DMS79 (cell line): ENCODE results near the gene ADPRM.
"Not testable (repeated sequence)": the region's sequence is repeated elsewhere in the genome, so short reads cannot be mapped to it uniquely, and the experiment has no call there.

ENCODE experiments used
- DNase-seq: peaks from one replicate; lab custom pipeline; 2025; lab: John Stamatoyannopoulos, UW

The ADPRM gene, protein sequence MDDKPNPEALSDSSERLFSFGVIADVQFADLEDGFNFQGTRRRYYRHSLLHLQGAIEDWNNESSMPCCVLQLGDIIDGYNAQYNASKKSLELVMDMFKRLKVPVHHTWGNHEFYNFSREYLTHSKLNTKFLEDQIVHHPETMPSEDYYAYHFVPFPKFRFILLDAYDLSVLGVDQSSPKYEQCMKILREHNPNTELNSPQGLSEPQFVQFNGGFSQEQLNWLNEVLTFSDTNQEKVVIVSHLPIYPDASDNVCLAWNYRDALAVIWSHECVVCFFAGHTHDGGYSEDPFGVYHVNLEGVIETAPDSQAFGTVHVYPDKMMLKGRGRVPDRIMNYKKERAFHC

GRCh38 chr17:10697092-10698081 is at the start of gene ADPRM, which contains the start of gene SCO1:
Gene ADPRM, plus strand, starts transcription at chr17:10697594. Its CDS starts 7,333 bp downstream, at chr17:10704927.
Gene SCO1, minus strand, starts transcription at chr17:10697533. Its CDS starts 26 bp downstream, at chr17:10697507.
- DNase-seq: peak; percentile 52

DNA sequence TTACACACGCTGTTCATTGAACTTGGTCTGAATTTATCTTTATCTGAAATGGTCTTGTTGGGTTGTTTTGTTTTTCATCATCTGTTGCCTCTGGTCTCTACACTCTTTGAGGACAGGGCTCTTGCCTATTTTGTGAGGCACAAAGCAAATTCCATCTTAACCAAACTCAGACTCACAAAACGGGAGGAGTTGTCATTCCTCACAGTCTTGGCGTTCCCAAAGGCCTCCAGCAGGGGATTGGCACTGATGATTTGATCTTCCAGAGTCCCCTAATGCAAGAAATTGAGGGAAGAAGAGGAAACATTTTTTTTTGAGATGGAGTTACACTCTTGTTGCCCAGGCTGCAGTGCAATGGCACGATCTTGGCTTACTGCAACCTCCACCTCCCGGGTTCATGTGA is 49.0 kb upstream of the ADPRM start:
- no peak for DNase-seq

GRCh38 chr17:10648956-10649355 is 48.4 kb upstream of the ADPRM start:
- DNase-seq: no peak

DNA sequence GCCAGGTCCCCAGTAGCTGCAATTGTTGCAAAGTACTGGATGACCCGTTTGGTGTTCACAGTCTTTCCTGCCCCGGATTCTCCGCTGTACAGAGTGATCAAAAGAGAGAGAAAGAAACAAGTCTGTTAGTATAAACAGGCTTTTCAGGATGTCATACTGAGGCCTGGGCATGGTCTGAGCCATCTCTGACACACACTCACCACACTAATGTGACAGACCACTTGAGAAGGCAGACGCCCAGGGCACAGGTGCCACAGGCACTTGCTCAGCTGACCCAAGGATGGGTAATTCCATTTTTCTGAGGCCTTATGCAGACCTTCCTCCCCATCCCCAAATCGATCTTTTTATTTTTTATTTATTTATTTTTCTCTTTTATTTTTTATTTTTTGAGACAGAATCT is 47.8 kb upstream of the ADPRM start:
- DNase-seq: no peak

DNA sequence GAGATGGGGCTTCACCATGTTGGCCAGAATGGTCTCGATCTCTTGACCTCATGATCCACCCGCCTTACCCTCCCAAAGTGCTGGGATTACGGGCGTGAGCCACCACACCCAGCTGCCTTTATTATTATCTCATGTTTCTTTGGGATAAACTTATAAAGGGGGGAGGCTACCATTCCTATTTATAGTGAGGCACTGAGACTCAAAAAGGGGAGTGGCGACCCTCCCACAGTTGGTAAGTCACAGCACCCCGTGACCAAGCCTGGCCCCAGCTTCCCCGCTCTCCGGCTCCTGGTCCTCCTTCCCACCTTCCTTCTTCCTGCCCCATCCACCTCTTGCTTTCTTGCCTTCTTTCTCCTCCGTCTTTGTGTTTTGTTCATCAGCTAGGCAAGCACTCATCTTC is 45.5 kb upstream of the ADPRM start:
- no peak for DNase-seq

DNA sequence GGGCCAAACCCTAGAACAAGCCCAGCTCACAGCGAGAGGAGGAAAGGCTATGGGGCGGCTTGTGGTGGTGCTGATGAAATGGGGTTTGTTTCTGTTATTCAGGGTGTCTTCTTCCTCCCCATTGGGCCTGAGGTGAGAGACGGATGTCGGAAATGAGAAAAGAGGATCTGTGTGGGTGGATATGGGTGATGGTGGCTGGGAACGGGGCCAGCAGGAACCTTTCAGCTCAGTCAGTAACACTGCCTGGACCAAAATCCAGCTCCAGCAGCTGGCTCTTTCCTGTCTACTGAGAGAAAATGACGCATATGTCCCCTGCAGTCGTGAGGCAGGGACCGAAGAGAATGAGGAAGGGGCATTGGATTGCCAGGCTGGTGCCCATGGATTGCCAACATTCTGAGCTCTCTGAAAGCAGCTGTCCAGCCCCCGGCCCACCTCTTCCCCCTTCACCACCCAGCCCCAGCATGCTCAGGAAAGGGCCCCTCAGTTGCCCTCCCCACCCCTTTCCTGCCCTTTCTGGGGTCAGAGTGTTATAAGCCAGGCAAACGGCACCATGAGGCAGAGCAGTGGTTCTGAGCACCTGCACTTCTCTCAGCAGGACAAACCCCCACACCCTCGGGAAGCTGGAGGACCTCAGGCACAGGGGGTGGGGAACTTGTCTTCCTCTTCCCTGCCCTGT is 44.3 kb upstream of the ADPRM start:
- DNase-seq: no peak

DNA sequence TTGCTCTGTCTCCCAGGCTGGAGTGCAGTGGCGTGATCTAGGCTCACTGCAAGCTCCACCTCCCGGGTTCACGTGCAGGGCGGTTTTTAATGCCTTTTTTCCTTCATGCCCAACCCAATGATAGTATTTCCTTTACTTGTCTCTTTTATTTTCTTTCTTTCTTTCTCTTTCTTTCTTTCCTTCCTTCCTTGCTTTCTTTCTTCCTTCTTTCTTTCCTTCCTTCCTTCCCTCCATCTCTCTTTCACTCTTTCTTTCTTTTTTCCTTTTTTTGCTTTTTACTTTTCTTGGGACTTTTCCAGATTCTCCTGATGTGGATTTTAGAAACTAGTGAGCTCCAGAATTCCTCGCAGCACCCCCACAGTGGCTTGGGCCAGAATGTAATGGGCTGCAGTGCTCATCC is 43.4 kb upstream of the ADPRM start:
- DNase-seq: no peak

DNA sequence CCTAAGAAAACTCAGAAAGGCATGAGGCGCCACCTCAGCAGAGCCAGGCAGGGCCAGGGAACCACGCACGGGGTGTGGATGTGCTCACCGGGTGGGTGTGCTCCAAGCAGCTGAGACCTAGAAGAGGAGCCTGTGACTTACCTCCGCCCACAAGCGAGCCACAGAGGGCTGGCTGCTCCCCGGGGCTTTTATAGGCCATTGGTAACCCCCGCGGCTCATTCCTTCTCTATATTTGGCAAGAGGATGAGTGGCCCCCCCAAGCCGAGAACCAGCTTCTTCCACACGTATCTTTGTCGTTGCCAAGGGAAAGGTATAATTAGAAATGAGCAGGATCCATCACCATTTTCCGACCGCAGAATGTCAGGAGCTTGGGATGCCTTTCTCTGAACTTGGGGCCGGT is 40.2 kb upstream of the ADPRM start, which contains the start of gene MYH3:
MYH3 (minus strand) TSS at position 162 of the 400 bp plus-strand sequence. CDS start 2,245 bp downstream, outside the sequence.
- no peak for DNase-seq

DNA sequence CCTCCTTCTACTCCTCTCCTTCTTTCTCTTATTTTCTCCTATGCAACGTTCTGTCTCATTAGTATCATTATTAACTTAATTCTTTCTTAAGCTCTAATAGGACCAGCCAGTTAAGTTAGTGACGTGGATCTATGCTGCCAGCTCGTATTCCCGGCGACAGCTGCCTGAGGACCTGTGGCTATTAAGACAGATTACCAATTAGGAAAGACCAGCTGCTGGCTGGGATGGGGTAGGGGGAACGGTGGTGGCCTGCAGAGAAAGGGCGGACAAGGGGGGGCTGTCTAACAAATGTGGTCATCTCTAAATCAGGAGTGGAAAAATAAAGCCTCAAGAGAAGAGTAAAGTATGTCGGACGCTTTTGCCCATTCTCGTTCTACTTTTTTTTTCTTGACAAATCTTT is 39.5 kb upstream of the ADPRM start:
- DNase-seq: no peak

- no peak for DNase-seq
These were observed 36.0 kb upstream of the ADPRM start for GRCh38 chr17:10661437-10661836.

DNA sequence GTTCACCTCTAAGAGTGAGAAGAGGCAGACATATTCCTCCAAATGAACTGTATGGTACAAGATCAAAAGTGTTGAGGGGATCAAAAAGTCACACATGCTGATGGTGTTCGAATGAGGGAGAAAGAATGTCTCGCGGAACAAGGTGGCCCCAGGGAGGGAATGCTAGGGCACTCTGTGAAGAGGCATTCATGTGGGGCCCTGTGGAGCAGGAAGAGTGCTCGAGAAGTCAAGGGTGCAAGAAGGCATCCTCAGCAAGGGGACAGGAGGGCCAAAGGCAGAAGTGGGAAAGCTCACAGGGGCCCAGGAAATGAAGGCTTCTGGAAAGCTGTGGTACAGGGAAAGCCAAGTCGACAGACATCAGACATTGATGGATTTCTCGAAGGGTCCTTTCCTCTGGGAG is 34.2 kb upstream of the ADPRM start:
- no peak for DNase-seq

- DNase-seq: no peak
These were observed 32.8 kb upstream of the ADPRM start for GRCh38 chr17:10664571-10664970.

GRCh38 chr17:10666906-10667305 is 30.5 kb upstream of the ADPRM start:
- DNase-seq: no peak

- no peak for DNase-seq
These were observed 28.6 kb upstream of the ADPRM start for GRCh38 chr17:10668775-10669174.

DNA sequence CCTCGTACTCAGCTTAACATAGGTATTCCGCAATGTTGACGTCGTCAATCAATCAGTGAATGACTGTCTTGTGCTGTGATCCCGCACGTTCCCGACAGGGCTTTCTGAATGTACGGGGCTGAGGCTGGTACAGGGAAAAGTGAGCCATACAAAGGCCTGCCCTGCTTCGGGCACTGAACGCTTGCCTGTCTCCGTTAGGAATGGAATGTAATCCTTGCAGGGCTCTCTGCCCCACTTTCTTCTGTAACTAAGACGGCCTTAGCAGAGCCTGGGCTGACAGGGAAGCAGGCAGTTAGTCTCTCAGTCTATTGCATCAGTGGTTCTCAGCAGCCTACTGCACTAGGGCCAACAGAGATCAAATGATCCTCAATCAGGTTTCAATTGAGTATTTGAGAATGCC is 24.1 kb upstream of the ADPRM start:
- no peak for DNase-seq

GRCh38 chr17:10674704-10675103 is 22.7 kb upstream of the ADPRM start:
- DNase-seq: no peak

DNA sequence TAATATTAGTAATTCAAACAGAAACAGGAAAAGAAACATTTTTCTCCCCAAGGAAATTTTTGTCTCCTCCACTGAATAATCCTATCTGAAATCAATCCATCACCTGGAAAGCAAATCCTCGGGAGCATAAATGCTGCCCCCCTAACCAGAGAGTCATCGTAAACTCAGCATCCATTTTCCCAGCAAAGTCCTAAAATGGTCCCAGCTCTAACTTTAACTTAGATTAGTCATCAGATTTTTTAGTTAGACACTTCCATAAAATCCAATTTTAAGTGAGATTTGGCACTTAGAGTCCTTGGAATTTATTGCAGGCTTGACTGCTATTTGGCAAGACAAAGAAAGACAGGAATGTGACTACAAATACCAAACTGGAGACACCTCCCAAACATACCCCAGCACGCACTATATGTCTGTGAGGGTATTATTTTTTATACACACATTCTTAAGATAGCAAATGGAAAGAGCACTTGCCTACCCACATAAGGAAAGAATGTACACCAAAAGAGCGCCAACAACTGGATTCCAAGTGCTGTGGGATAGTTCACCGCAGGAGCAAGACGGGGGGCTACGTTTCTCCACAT is 15.4 kb upstream of the ADPRM start:
- no peak for DNase-seq

DNA sequence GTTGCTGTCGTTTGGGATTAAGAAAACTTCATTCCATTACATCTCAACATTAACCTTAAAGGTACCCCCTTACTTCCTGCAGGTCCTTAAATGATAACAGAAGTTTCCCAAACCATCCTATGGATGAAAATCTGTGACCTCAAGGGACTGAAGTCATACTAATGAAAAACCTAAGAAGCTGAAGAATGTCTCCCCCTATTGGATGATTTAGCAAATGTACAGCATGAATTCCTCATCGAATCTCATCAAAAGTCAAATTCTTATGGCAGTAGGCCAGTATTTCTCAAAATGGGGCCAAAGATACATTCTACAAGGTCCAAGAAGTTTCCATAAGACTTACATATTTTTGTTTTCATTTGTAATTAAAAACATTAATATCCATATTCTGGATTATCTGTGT is 13.5 kb upstream of the ADPRM start:
- DNase-seq: no peak

GRCh38 chr17:10687499-10687898 is 9.9 kb upstream of the ADPRM start:
- no peak for DNase-seq

DNA sequence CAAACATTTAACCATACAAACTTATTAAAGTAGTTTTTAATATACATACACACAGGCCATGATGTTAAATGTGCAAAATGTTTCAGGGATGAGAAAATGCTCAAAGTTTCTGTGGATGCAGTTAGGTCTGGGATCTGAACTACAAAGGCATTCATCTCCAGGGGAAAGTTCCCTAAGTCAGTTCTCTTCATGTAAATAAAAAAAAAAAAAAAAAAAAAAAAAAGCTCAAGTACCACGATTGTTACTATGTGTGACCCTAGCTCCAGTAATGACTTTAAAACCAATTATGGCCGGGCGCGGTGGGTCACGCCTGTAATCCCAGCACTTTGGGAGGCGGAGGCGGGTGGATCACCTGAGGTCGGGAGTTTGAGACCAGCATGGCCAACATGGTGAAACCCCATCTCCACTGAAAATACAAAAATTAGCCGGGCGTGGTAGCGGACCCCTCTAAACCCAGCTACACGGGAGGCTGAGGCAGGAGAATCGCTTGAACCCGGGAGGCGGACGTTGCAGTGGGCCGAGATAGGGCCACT is 1.5 kb upstream of the ADPRM start:
- not testable (repeated sequence) for DNase-seq

GRCh38 chr17:10698096-10698818 is 863 bp downstream of the ADPRM start:
- DNase-seq: no peak
